RPMI7951 (cell line): ENCODE results near the gene SLC25A43. TPM values are rescaled to one million over a fixed set of nuclear protein-coding genes. Genes with fewer than 3 reads are reported as not detected.
"Not testable (repeated sequence)": the region's sequence is repeated elsewhere in the genome, so short reads cannot be mapped to it uniquely, and the experiment has no call there.

ENCODE experiments used
- DNase-seq: peaks from one replicate; pipeline ENCODE4 v3.0.0-alpha.2; 2012; ENCODE audit warnings: low read depth
- total RNA-seq: library from RNA; depleted of rRNA; stranded (reverse); fragments of >200 nt; shearing (Covaris generic); gene quantifications from 2 replicates; pipeline ENCODE4 v1.2.3, GENCODE V29; 2014

The SLC25A43 gene
- total RNA-seq, 1 experiment from 2014 or later: 22.5 TPM

DNA sequence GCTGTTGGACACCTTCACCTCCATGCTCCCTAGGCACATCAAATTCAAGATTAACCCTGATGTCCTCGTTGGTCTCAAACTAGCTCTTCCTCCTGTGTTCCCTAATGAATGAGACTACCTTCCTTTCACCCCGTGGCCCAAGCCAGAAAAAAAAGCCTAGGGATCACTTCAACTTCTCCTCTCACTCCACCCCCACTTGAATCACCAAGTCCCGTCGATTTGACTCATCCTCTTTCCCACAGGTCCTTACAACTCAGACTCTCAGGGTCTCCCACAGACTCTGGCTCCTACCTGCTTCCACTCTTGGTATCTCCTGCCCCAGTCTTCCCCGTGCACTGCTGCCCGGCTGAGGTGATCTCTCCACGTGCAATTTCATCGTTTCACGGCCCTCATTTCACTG, 8.5 kb downstream of the SLC25A43 start:
- DNase-seq: peak; percentile 30

DNA sequence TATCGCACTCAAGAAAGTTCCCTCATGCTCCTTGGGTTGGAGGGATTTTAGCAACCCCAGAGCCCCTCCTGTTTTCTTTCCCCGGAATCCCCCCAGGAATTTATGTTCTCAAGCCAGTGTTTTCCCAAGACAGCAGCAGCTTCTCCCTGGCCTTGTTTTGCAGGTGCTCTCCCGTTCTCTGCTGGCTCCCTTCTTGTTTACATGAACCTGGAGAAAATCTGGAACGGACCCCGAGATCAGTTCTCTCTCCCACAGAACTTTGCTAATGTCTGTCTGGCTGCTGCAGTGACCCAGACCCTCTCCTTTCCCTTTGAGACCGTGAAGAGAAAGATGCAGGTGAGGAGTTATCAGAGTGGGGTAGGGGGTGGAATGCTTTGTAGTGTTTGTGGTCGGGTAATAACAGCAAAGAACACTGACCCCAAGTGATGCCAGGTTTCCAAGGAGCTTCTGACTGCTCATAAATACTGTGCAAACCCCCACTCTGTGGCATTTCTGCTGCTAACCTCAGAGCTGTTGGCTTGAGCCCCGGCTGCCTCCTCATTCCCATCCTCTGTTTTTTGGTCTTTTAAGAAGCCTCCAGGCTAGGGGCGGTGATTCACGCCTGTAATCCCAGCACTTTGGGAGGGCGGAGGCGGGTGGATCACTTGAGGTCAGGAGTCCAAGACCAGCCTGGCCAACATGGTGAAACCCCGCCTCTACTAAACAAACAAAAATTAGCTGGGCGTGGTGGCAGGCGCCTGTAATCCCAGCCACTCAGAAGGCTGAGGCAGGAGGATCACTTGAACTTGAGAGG, 11.1 kb downstream of the SLC25A43 start:
- peak; percentile 93 for DNase-seq

DNA sequence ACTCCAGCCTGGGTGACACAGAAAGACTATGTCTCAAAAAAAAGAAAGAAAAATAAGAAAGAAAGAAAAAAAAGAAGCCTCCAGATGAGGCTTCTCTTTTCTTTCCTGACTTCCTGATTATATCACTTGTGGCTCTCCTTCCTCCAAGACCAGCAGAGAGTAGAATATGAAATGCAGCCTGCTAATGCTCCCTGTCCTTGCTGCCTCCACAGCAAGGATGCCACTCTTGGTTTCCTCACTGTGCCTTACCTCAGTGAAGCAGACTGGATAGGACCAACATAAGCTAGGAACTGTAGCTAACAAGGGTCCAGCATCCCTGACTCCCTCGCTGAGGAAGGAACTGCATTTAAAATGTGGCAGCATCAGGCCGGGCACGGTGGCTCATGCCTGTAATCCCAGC, 11.7 kb downstream of the SLC25A43 start:
- DNase-seq: no peak

DNA sequence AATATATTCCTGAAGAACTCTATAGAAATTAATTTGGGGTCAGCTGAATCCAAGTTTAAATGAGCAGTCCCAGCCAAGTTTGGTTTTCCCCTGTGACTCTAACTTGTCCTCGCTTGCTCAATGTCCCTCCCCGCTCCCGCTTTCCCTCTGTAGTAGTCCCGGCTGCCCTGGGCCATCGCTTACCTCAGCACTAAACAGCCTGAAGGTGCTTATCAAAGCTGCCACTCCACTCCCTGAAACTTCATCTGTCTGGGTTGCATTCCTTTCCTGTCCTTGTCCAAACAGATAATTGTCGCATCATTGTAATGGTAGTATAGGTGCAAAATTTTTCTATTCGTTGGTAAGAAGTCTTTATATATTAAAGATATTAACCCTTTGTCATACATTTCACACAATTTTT, 12.8 kb downstream of the SLC25A43 start:
- no peak for DNase-seq

DNA sequence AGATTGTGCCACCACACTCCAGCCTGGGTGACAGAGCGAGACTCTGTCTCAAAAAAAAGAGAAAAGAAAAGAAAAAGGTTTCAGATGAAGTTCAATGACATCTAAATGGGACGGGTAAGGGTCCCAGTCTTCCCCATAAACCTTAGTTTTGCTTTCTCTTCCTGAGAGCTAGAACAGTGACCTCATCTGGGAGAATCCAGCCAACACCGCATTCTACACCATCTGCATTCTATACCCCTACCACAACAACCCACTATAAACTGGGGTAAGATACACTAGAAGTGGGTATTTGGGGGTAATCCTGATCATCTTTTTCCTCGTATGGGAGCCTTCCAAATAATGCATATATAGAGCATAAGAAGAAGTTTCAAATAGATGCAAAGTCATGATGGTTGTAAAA, 18.2 kb downstream of the SLC25A43 start:
- DNase-seq: no peak

DNA sequence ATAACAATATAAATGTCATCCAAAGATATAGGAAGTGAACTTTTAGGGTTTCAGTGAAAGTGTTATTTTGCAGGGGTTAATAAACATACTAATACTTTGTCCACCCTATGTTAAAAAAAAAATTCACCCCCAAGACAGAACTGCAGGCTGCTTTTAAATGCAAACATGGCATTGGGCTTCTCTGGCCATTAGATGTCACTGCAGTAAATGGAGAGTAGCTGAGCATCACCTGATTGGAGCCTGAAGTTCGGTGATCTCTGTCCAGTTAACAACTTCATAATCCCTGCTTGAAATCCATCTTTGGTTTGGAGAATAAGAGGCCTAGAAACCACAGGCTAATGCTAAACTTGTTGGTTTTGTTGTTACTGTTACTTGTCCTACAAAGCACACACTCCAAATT, 18.7 kb downstream of the SLC25A43 start:
- DNase-seq: peak; percentile 2

DNA sequence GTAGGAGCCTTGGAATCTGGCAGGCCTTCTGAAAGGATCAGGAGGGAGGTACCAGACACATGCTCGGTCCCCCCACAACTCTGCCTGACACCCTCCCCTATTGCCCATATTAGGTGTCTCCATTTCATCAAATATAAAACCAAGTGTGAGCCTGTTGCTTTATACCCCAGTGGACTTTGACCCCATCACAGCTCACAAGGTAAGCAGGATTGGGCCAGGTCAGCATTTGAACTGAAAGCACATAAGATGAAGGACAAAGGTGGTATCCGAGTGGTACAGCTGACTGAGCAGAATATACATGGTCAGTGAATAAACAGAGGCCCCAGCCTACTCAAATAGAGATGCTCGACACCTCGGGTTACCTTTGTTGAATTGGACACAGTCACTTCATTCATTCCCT, 20.0 kb downstream of the SLC25A43 start:
- DNase-seq: no peak

DNA sequence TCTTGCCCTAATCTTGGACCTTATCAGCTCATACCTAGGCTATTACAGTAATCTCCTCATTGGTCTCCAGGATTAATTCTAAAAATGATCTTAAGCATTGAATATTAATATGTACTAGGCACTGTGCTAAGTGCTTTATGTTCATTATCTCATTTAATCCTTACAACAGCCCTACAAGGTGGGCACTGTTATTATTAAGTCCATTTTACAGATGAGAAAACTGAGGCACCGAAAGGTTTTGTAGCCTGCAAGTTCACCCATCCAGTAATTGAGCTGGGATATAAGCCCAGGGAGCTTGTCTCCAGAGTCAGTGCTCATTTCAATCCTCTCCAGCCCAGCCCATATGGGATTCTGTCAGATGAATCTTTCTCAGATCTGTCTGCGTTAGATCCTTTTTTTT, 20.8 kb downstream of the SLC25A43 start:
- no peak for DNase-seq

DNA sequence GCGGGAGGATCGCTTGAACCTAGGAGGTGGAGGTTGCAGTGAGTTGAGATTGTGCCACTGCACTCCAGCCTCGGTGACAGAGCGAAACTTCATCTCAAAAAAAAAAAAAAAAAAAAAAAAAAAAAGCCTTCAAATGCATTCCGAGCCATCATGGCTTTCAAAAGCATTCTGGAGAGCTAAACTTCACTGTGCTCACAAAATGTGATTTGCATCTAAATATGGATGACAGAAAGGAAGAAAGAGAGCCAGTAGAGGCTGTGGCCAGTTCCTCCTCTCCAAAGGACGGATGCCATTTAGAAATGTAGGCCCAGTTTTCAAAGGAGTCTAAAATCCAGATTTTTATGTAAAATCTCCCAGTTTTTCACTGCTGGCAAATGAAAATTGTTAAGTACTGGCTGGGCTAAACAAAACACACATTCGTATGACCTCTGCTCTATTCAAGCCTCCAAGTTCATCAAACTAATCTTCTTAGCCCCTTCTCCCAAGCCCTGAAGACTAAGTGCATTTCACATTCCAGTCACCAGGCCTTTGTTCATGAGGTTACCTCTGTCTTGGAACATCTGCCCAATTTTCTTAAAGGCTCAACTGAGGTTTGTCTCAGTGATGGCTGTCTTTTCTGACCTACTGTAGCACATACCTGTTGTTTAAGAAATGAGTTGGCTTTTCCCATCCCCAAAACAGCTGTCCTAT, 22.0 kb downstream of the SLC25A43 start:
- no peak for DNase-seq

DNA sequence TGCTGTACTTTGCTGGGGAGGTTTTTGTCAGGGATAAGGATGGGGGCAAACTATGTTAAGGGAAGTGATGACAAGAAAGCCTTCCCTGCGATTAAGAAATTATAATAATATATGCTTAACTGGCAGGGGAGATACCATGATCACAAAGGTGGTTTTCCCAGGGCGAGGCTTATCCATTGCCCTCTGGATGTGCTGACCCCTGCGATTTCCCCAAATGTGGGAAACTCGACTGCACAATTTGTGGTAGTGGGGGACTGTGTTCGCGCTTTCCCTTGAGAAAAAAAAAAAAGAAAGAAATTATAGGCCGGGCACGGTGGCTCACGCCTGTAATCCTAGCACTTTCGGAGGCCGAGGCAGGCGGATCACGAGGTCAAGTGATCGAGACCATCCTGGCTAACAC, 24.5 kb downstream of the SLC25A43 start:
- DNase-seq: no peak

DNA sequence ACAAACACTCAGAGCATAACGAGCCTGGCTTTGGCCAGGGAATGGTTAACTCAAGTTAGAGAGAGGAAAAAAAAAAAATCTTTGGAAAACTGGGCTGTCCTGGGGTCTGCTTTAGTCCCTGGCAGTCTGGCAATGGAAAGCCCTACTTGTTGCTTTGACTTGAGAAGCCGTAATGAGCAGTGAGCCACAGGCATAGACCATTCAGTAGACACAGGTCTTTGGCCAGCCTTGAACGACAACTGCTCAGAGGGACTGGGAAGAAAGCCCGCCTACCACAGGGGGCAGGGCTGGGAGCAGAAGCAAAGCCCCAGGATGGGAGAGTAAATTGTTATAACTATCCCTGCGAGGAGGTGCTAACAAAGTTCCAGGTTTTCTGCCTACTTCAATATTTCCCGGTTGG, 25.9 kb downstream of the SLC25A43 start:
- DNase-seq: no peak

DNA sequence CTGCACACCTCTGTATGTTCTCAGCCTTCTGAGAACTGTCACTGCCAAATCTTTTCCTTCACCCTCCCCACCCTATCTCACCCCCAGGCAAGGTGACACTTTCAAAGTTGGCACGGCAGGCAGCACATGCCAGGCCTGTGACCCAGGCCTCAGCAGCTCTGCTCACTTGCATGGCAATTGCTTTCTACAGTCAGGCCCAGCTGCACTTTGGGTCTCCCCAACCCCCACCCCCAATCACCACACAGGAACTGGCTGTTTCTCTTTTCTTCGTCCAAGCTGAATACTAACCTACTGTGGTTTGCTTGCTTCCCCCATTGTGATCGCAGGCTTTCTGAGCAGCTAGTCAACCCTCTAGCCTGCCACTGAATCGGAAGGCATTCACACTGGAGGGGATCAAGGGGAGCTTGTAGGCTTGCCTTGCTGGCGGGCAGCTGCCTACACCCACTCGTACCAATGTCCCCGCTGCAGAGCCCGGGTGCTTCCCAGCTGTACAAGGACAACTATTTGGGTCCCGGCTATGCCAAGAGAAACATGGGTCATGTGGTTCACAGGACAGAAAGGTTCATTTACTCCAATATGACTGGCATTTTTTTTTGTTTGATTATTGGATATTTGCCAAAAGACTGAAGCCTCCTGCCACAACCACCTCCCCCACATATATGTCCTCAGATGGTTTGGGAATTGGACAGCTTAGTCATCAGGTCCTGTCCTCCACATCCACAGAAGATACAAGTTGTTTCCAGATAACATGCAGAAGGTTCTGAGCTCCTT, 28.1 kb downstream of the SLC25A43 start:
- DNase-seq: peak; percentile 67

DNA sequence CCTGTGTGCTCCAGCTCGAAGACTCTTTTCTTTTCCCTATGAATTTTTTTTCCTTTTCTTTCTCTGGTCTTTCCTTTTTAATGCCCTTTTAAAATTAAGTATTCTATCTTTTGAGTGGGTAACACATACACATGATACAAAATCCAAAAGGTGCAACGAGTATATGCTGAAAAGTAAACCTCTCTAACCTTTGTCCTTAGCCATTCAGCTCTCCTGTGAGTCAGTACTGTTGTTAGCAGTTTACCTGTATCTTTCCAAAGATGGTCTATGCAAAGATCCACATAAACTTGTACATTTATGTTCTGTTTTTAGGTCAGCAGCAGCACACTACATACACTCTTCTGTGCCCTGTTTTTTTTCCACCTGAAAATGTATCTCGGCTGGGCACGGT, 28.7 kb downstream of the SLC25A43 start:
- DNase-seq: no peak

DNA sequence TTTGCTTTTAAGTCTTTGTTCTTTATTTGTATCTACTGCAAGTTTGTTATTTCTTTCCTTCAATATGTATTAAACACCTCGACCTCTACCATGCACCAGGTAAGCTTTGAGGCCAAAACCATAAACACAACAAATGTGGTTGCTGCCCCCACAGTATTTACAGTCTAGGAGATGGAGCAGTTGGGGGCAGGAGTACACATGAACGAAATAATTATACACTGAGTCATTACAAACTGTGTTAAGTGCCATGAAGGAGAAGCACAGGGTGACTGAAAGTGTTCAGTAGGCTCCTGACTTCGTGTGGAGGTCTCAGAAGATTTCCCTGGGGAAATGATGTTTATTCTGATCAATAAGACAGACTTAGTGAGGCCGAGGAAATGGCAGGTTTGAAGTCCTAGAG, 30.3 kb downstream of the SLC25A43 start:
- no peak for DNase-seq

DNA sequence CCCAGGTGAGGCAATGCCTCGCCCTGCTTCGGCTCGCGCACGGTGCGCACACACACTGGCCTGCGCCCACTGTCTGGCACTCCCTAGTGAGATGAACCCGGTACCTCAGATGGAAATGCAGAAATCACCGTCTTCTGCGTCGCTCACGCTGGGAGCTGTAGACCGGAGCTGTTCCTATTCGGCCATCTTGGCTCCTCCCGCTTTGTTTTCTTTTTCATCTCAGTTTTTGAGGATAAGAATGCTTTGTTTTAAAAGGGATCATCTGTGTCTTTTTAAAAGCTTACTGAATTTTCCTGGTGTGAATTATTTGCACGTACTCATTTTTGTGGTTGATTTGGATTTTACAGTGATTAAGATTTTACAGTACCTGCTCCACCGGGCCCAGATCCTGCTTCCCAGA, 42.2 kb downstream of the SLC25A43 start:
- not testable (repeated sequence) for DNase-seq

DNA sequence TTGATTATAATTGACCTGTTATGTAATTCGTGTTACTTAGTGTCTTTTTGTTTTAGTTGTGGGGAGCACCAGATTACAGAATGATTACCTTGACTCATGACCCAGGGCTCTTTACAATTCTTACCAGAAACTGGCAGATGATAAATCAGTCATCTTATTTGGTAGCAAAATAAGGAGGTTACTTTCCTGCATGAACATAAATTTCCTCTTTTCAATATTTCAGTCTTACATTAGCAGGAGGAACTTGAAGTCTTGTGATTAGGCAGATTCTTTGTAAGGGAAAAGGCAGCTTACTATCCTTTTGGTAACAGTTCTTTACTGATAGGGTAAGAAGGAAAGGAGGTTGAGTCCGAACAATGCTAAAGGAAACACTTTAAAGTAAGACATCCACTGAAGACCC, 43.1 kb downstream of the SLC25A43 start:
- DNase-seq: no peak

DNA sequence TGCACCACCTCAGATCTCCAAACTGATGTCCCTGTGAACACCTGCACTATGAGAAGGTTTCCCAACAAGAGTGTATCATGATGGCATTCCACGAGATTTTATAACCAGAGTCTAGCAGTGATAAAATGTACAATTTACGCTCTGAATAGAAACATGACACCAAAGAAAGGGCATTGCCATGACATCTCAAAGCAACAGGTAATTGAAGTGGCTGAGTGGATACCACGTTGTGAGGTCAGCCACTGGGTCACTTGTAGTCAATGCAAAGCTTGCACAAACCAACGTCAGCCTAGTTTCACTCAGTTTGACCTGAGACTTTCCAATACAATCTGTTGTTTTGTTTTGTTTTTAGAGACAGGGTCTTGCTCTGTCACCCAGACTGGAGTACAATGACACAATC, 54.1 kb downstream of the SLC25A43 start:
- DNase-seq: no peak

DNA sequence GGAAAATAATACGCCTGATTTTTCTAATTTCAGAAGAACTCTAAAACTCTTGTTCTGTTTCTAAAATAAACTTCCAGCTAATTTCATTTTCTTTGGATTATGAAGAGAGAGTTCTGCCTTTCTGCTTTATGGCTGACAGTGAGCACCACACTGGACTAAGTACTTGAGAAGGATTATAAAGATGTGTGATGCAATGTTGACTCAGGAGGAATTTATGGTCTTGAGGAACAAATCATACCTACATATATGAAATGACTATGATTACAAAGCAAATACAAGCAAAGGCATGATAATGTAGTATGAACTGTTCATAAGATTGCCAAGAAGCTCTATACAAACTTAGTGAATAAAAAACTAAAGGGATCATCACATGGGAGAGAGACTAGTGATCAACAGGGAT, 56.1 kb downstream of the SLC25A43 start:
- DNase-seq: no peak

DNA sequence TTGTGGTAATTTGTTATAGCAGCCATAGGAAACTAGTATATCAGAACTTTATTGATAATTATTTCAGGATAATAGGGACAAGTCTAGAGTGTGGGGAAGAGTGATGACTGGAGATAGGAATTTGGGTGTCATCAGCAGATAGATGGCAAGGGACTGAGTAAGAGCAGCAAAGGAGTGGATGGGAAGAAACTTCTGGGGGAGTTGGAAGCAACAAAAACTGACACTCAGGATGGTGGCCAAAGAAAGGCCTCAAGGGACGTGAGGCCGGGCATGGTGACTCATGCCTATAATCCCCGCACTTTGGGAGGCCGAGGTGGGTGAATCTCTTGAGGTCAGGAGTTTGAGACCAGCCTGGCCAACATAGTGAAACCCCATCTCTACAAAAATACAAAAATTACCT, 60.0 kb downstream of the SLC25A43 start:
- DNase-seq: peak; percentile 33

DNA sequence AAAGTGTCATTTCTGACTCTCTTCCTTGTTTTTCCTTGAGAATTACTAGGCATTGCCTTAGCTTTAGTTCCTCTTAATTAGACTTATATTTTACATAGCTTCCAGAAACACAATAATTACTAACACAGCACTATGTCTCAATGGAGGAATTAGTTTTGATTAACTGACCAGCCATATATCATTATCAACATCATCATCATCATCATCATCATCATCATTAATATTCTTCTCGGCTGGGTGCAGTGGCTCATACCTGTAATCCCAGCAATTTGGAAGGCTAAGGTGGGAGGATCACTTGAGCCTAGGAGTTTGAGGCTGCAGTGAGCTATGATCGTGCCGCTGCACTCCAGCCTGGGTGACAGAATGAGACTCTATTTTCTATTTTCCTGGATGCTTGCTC, 66.4 kb downstream of the SLC25A43 start:
- DNase-seq: no peak

DNA sequence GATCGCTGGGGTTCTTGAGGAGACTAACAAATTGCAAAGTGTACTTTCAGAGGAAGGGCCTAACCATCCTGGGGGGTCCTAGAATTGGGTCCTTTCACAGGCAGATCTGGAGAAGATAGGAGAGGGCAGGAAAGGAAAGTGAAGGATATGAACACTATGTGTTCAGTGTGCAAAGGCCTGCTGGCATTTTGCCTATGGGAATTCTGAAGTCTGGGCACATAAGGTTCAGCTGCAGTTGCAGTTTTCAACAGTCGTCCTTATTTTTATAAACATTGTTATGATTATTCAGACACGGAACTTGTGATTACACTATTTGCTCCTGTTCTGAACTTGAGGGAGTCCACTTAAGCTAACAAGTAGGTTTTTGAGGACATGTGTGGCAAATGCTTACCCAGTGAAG, 67.8 kb downstream of the SLC25A43 start:
- no peak for DNase-seq

DNA sequence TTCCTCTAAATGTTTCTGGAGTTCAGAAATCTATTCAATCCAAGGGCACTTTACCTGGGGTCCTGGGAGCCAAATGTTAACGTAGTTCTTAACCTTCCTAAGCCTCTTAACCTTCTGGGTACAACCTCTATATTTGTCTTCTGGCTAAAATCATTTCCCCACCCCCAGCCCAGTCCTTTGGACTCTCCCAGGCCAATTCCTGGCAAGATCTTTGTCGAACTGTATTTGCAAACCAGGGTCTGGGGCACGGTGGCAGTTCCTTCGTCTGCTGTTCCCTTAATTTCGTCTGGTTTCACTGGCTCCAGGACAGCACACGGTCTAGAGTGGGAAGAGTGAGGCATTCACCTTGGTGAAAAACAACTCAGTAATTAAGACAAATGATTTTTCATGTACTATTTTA, 68.3 kb downstream of the SLC25A43 start:
- no peak for DNase-seq
